Fibroblast of the aortic adventitia (primary cell): ENCODE results near the gene RIMS3. TPM values are rescaled to one million over a fixed set of nuclear protein-coding genes. Genes with fewer than 3 reads are reported as not detected.

ENCODE experiments used
- DNase-seq: peaks from one replicate; pipeline ENCODE4 v3.0.0-alpha.2; 2010; ENCODE audit warnings: low read depth
- H3K4me3 ChIP-seq: 2 replicates; pipeline ENCODE4 v1.5.1; 2011; ENCODE audit warnings: low read depth, mild to moderate bottlenecking, control low read depth, low read length, moderate library complexity
- total RNA-seq: library from RNA; depleted of rRNA; stranded (reverse); fragments of >200 nt; gene quantifications from 2 replicates; pipeline ENCODE4 v1.2.3, GENCODE V29; 2012; ENCODE audit warnings: low replicate concordance
- TF ChIP-seq, protein P1 (sequence below): IDR thresholded peaks from 2 replicates; pipeline ENCODE4 v1.5.1; 2011; ENCODE audit warnings: mild to moderate bottlenecking, low read length, control low read depth, inconsistent platforms; ENCODE audit not compliant: insufficient read depth

Gene RIMS3
- total RNA-seq, 1 donor = 0.36 TPM

DNA sequence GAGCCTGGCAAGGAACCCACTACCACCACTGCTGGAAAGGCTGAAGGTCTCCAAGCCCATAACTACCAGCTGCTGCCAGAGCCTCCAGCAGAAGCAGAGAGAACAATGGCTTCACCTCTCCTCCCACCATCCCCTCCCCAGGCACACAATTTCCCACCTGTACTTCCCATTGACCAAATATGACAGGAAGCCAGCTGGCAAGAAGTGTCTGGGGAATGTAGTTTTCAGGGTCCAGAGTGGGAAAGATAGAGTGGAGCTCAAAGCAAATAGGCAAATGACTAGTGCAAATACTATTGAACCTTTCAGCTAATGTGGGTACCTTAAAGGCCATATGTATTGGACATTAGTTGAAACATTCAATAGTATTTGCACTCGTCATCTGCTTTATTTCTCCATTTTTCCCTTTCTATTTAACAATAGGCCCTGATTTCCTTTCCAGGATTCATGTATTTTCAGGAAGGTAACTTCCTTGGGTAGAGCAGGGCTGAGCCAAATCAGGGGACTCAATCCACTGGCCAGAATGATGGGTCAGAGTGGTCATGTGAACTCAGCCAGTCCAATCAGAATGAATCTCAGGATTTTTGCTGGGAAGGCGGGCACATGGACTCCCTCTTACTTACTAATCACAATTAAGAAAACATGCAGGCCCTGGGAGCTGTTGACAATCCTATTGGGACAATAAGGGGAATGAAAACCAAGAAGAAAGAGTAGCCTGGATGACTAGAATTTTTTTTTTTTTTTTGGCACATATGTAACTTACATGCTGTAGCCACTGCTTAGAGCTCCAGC lies 13.9 kb upstream of the RIMS3 start:
- no peak for DNase-seq
- no peak overlapping the region for H3K4me3 ChIP-seq
- TF ChIP-seq, protein P1, sequence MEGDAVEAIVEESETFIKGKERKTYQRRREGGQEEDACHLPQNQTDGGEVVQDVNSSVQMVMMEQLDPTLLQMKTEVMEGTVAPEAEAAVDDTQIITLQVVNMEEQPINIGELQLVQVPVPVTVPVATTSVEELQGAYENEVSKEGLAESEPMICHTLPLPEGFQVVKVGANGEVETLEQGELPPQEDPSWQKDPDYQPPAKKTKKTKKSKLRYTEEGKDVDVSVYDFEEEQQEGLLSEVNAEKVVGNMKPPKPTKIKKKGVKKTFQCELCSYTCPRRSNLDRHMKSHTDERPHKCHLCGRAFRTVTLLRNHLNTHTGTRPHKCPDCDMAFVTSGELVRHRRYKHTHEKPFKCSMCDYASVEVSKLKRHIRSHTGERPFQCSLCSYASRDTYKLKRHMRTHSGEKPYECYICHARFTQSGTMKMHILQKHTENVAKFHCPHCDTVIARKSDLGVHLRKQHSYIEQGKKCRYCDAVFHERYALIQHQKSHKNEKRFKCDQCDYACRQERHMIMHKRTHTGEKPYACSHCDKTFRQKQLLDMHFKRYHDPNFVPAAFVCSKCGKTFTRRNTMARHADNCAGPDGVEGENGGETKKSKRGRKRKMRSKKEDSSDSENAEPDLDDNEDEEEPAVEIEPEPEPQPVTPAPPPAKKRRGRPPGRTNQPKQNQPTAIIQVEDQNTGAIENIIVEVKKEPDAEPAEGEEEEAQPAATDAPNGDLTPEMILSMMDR = no peak

DNA sequence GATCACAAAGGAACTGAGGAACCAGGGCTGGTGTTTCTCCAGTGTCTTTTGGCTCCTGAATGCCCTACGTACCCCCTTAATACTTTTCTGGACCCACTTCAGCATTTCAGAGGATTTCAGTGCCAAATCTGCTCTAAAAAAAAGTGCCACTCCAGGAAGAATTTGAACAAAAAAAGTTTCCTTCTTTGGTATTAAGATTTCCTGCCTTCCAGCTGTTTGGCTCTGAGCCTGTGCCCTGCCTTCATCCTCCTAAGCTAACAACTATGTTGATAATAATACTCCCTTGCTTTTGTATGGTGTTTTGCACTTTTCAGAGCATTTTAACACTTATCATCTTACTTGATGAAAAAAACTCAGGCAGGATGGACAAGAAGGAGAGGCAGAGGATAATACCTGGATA lies 11.0 kb upstream of the RIMS3 start:
- H3K4me3 ChIP-seq = no peak overlapping the region
- DNase-seq = no peak
- TF ChIP-seq, protein P1 = no peak

DNA sequence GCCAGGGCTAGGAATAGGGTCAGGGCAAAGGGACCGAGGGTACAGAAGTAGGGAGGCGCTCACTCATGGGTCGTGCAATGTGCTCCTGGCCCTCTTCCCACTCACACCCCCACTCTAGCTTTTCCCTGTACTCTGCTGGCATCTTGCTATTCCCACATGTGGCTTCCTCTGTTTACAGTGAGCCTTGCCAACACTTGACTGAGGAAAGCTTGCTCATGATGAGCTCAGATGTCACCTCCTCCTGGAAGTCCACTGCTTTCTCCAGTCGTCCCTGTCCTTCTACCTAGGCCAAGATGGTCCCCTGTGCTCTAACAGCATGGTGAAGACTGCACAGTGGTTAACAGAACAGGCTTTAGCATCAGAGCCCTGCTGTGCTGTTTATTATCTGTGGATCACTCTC lies 8.0 kb upstream of the RIMS3 start:
- TF ChIP-seq, protein P1 = no peak
- DNase-seq = no peak
- H3K4me3 ChIP-seq = no peak overlapping the region

DNA sequence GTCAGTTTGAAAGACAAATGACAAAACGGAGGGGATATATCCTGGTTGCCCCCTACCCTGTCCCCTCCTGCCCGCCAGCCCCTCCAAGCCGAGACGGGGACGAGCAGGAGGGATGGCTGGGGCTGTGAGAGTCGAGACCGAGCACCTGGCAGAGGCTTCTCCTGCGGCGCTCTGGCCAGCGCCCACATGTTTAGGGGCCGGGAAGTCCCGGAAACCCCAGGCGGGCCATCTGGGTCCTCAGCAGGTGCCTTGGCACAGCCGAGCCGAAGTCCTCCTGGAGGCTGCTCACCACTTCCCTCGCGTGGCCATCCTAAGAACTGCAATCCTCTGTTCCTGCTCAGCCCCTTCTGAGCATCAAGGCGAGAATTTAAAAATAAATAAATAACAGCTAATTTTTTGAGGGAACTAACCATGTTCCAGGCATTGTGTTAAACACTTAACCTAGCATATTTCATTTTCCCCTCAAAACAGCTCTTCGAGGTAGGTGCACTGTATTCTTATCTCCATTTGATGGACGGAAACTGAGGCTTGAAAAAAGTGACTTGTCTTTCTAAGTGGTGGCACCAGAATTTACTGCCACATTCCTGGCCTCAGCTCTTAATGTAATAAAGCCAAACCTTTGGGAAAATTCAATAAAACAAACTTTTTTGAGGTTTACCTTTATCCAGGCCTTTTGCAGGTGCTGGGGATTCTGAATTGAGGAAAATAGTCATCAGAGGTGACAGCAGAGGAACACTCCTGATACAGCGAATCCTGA lies 3.5 kb upstream of the RIMS3 start:
- no peak overlapping the region for H3K4me3 ChIP-seq
- DNase-seq = peak; percentile 67
- TF ChIP-seq, protein P1 = peak; percentile 96

DNA sequence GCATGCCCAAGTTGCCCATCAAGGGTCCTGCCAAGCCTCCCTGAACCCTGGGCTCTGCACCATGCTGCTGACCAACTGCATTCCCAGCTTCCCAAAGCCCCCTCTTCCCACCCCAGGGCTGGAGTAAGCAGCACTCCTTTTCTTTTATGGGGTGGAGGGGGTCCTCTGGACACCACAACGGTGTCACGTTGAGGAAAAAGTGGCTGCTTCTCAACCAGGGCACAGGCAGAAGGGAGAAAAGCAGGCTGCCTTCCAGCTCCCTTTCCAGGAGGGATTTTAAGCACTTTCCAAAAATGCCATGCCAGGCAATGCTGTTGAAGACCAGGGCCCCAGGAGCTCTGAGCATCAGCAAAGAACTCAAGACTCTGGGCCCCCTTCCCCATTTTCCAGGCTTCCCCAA lies 691 bp downstream of the RIMS3 start:
- no peak for DNase-seq
- H3K4me3 ChIP-seq = no peak overlapping the region
- TF ChIP-seq, protein P1 = no peak

DNA sequence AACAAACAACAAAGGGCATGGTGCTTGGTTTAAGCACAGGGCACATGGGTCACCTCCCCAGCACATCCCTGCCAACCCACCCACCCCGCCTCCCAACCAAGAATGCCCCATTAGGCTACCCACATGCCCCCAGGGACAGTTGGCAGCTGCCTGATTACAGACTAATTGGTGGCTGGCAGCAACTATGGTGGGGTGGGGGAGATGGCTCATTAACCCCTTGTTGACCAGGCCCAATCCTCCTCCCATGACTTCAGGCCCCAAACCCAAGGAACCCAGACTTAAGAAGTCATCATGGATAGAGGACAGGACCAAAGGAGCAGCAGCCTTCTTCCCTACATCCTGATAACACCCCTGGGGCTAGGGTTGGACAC lies 1.3 kb downstream of the RIMS3 start:
- no peak for DNase-seq
- no peak overlapping the region for H3K4me3 ChIP-seq
- TF ChIP-seq, protein P1 = no peak
